Activated B cell treated with CpG ODN at 0.5 μM for 24 hours (primary cell): ENCODE results near the gene TASP1. TPM values are rescaled to one million over a fixed set of nuclear protein-coding genes. Genes with fewer than 3 reads are reported as not detected.
A peak's percentile ranks its signal among the peaks of the same experiment; 100 is the strongest.
"Not testable (repeated sequence)": the region's sequence is repeated elsewhere in the genome, so short reads cannot be mapped to it uniquely, and the experiment has no call there.

ENCODE experiments used
- ATAC-seq: fragments of 200-7000 bp; cut with Tn5 transposase; one replicate; pipeline ENCODE4 v1.10.0; 2021; ENCODE audit warnings: low read depth, mild to moderate bottlenecking, moderate library complexity
- CTCF ChIA-PET: fragments of 350-600 bp; sonication (Branson Sonifier 250); formaldehyde crosslinking; loops from one replicate; lab custom pipeline; 2021; ENCODE audit warnings: antibody characterized with exemption; lab: Charles Lee
- POLR2A ChIA-PET: fragments of 350-600 bp; sonication (Branson Sonifier 250); formaldehyde crosslinking; loops from one replicate; lab custom pipeline; 2021; ENCODE audit warnings: antibody characterized with exemption; lab: Charles Lee
- DNase-seq: peaks from one replicate; pipeline ENCODE4 v3.0.0; 2022
- H3K27ac Mint-ChIP-seq: one replicate; pipeline ENCODE4 v1.8.0; 2020; ENCODE audit warnings: mixed read lengths
- H3K27me3 Mint-ChIP-seq: one replicate; pipeline ENCODE4 v1.8.0; 2021; ENCODE audit warnings: mixed read lengths
- H3K36me3 Mint-ChIP-seq: one replicate; pipeline ENCODE4 v1.8.0; 2021; ENCODE audit warnings: low read depth, mixed read lengths
- H3K4me1 Mint-ChIP-seq: one replicate; pipeline ENCODE4 v1.8.0; 2021; ENCODE audit warnings: mixed read lengths
- H3K4me3 Mint-ChIP-seq: one replicate; pipeline ENCODE4 v1.8.0; 2020; ENCODE audit warnings: mild to moderate bottlenecking, mixed read lengths
- H3K9me3 Mint-ChIP-seq: one replicate; pipeline ENCODE4 v1.8.0; 2020; ENCODE audit warnings: mixed read lengths
- intact Hi-C: fragments of 100-400 bp; cut with micrococcal nuclease; formaldehyde crosslinking; loops from one replicate; pipeline ENCODE4 v1.15.1; 2024
- total RNA-seq: library from RNA; stranded (reverse); gene quantifications from 2 replicates; pipeline ENCODE4 v1.2.3, GENCODE V29; 2022
- TF ChIP-seq, protein P1 (sequence below): fragments of 200-600 bp; IDR thresholded peaks from one replicate; pipeline ENCODE4 v1.8.0; 2022; ENCODE audit warnings: antibody characterized with exemption, mild to moderate bottlenecking

Gene TASP1
- total RNA-seq, 1 donor from 2014 or later, result 20.6 TPM

DNA sequence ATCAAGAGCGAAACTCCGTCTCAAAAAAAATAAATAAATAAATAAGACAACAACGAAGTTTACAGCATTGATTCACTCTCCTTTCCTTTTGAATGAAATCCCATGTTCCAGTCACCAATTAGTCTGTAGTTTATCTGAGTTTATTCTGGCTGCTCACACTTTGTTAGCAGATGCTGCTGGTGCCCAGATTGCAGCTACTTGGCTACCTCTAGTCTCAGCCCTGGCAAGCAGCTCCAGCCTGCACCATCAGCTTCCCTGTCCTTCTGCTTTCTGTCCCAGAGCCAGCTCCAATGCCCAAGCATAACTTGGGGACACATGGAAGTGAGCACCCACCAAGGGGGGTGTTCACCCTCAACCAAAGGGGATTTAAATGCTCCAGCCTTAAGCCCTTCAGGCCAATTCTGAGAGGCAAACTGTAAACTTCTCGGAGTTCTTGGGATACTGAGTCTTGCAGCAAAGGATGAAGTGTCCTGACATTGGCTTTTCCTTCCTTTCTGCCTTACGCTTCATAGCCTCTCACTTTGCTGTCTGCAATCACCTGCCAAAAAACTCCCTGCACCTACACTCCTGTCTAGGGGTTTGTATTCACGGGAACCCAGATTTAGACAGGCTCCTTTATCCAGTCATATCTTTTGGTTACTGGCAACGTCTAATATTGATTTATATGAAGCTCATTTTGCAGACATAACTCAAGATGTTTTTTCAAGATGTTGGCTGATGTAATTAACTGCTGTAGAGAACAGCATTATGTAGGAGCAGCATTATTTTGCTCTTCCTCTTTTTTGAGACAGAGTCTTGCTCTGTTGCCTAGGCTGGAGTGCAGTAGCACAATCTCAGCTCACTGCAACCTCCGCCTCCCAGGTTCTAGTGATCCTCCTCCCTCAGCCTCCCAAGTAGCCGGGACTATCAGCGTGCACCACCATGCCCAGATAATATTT lies 9.8 kb upstream of the TASP1 start:
- DNase-seq (no peak), ATAC-seq (no peak)
- TF ChIP-seq, protein P1, sequence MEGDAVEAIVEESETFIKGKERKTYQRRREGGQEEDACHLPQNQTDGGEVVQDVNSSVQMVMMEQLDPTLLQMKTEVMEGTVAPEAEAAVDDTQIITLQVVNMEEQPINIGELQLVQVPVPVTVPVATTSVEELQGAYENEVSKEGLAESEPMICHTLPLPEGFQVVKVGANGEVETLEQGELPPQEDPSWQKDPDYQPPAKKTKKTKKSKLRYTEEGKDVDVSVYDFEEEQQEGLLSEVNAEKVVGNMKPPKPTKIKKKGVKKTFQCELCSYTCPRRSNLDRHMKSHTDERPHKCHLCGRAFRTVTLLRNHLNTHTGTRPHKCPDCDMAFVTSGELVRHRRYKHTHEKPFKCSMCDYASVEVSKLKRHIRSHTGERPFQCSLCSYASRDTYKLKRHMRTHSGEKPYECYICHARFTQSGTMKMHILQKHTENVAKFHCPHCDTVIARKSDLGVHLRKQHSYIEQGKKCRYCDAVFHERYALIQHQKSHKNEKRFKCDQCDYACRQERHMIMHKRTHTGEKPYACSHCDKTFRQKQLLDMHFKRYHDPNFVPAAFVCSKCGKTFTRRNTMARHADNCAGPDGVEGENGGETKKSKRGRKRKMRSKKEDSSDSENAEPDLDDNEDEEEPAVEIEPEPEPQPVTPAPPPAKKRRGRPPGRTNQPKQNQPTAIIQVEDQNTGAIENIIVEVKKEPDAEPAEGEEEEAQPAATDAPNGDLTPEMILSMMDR, result no peak
- no peak overlapping the region for H3K27ac Mint-ChIP-seq
- intact Hi-C loops, result no loop called here
- H3K27me3 Mint-ChIP-seq, result peaks cover 23% of the 10 kb centered on the region
- no peaks in the 10 kb centered on the region for H3K36me3 Mint-ChIP-seq
- POLR2A ChIA-PET, result interaction anchor here (1.6 kb wide), 1 partner anchor 11 kb away, joined by 3 read pairs; no protein-coding TSS in a partner anchor
- no peaks in the 10 kb centered on the region for H3K9me3 Mint-ChIP-seq
- CTCF ChIA-PET, result no interaction called here
- H3K4me3 Mint-ChIP-seq, result no peak overlapping the region
- H3K4me1 Mint-ChIP-seq, result no peaks in the 10 kb centered on the region

DNA sequence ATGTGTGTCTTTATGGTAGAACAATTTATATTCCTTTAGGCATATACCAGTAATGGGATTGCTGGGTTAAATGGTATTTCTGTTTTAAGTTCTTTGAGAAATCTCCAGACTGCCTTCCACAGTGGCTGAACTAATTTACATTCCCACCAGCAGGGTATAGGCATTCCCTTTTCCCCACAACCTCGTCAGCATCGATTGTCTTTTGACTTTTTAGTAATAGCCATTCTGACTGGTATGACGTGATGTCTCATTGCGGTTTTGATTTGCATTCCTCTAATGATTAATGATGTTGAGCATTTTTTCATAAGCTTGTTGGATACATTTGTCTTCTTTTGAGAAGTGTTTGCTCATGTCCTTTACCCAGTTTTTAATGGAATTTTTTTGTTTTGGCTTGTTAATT lies 5.3 kb upstream of the TASP1 start:
- H3K36me3 Mint-ChIP-seq, result peaks cover 2% of the 10 kb centered on the region
- H3K4me3 Mint-ChIP-seq, result no peak overlapping the region
- ChIA-PET POLR2A (no interaction called here), CTCF (no interaction called here)
- intact Hi-C loops, result no loop called here
- ATAC-seq (no peak), DNase-seq (no peak)
- H3K27ac Mint-ChIP-seq, result no peak overlapping the region
- peaks cover 3% of the 10 kb centered on the region for H3K4me1 Mint-ChIP-seq
- peaks cover 36% of the 10 kb centered on the region for H3K27me3 Mint-ChIP-seq
- TF ChIP-seq, protein P1, result no peak
- H3K9me3 Mint-ChIP-seq, result no peaks in the 10 kb centered on the region

DNA sequence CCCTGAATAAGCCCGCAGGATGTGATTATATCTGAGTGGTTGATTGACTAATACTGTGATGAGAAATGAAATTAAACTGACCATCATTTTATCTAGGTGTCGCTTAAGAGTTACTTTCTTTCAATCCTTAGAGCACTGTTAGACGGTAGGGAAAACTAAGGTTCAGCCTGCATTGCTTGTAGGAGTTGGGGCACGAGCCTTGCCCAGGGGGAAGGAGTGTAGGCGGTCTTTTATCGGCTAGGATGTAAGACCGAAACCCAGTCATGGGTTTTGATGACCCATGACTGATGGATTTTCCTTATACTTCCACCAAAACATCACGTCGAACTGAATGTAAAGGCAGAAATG lies 392 bp upstream of the TASP1 start:
- TF ChIP-seq, protein P1, result no peak
- no peak for DNase-seq
- intact Hi-C loops, result loop anchor here (1.0 to 5.0 kb wide), 2 partner anchors 20 to 73 kb away; no protein-coding TSS in a partner anchor
- H3K4me3 Mint-ChIP-seq, result peak overlapping the region; percentile 90
- no peaks in the 10 kb centered on the region for H3K9me3 Mint-ChIP-seq
- peaks cover 19% of the 10 kb centered on the region for H3K27me3 Mint-ChIP-seq
- H3K27ac Mint-ChIP-seq, result peak overlapping the region; percentile 87
- ChIA-PET CTCF (no interaction called here), POLR2A (interaction anchor here (0.6 kb wide), 1 partner anchor 132 kb away, joined by 4 read pairs; no protein-coding TSS in a partner anchor)
- no peak for ATAC-seq
- H3K4me1 Mint-ChIP-seq, result peaks cover 14% of the 10 kb centered on the region
- peaks cover 5% of the 10 kb centered on the region for H3K36me3 Mint-ChIP-seq

DNA sequence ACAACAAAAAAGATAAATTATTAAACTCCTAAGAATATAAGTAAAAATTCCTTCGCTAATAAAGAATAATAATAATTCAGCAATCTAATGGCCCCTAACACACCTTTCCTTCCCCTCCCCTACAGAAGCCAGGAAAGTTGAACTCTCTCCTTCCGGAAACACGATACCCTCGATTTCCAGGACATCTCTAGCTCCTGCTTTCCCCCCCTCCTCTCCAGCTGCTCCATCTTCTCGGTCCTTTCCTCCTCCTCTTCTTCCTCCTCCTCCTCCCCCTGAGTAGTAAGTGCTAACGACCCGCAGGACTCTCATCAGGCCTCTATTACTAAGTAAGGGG lies 603 bp downstream of the TASP1 start:
- ATAC-seq, result no peak
- TF ChIP-seq, protein P1, result no peak

DNA sequence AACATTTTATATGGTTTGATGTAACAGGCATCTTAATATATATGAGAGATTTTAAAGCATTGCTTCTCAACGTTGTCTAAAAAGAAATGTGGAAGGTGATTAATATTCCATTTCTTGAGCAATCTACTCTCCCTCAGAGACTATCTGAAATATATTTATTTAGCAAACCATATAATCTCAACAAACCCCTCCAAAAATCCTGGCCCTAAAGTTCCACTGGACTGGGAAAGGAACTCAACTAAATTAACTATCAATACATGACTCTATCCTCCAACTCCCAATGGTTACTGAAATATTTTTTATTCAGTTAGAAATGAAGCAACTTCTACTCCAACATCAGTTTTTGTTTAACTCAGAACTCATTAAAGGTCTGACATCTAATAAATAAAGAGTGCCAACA lies 6.3 kb downstream of the TASP1 start:
- ChIA-PET CTCF (no interaction called here), POLR2A (no interaction called here)
- Mint-ChIP-seq H3K9me3 (no peaks in the 10 kb centered on the region), H3K27ac (no peak overlapping the region), H3K4me3 (no peak overlapping the region), H3K4me1 (peaks cover 1% of the 10 kb centered on the region), H3K36me3 (peaks cover 18% of the 10 kb centered on the region), H3K27me3 (no peaks in the 10 kb centered on the region)
- TF ChIP-seq, protein P1, result no peak
- DNase-seq (no peak), ATAC-seq (no peak)
- intact Hi-C loops, result no loop called here

More for the DNA sequence above, 603 bp downstream of the TASP1 start:
- ChIA-PET CTCF (no interaction called here), POLR2A (no interaction called here)
- H3K9me3 Mint-ChIP-seq, result no peaks in the 10 kb centered on the region
- no peak for DNase-seq
- H3K4me1 Mint-ChIP-seq, result peaks cover 14% of the 10 kb centered on the region
- peak overlapping the region; percentile 87 for H3K27ac Mint-ChIP-seq
- peaks cover 5% of the 10 kb centered on the region for H3K36me3 Mint-ChIP-seq
- intact Hi-C loops, result loop anchor here (1.0 to 5.0 kb wide), 2 partner anchors 74 to 146 kb away; partner anchors contain the start of gene ESF1
- peaks cover 14% of the 10 kb centered on the region for H3K27me3 Mint-ChIP-seq
- peak overlapping the region; percentile 90 for H3K4me3 Mint-ChIP-seq

DNA sequence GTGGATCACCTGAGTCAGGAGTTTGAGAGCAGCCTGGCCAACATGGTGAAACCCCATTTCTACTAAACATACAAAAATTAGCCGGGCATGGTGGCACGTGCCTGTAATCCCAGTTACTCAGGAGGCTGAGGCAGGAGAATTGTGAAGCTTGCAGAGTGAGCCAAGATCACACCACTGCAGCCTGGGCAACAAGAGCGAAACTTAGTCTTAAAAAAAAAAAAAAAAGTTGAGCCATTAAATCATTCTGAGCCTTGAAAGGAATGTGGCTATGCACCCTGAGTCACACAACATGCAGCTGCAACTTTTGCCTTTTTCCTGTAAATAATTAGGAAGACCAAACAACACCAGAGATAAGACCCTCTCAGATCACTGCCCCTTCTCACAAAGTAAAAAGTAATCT lies 11.2 kb downstream of the TASP1 start:
- intact Hi-C loops, CTCF ChIA-PET, H3K4me1 Mint-ChIP-seq, H3K4me3 Mint-ChIP-seq, POLR2A ChIA-PET, DNase-seq, H3K27me3 Mint-ChIP-seq, H3K9me3 Mint-ChIP-seq, ATAC-seq, H3K27ac Mint-ChIP-seq: not testable (repeated sequence)
- H3K36me3 Mint-ChIP-seq, result peaks cover 45% of the 10 kb centered on the region
